Measurements from ENCODE around the gene CRB1.

The CRB1 gene

DNA sequence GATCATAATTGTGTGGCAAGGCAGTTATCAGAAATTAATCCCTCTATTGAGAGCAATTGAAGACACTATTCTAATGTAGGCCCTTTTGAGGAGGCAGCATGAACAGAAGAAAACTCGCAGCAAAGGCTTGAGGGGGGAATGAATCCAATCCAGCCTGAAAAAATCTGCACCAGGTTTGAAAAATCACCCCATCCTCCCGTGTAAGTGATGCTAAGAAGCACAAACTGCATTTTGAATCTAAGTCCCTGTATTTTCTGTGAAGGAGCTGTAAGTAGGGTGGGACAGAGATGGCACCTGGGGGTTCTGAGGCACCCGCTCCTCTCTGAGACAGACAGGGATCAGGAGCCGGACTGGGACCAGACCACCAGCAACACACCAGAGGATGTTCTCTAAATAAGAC, at the start of gene CRB1:
Gene CRB1, plus strand, starts transcription at position 241 of the 400 bp plus-strand sequence. CDS start 161 bp downstream, outside the sequence.
- H3K79me2 ChIP-seq (ENCODE audit: insufficient read depth, low read length), result no peaks in the 10 kb centered on the region
- H3K27ac ChIP-seq (ENCODE audit: low read length), result no peak within 1 kb of the TSS
- H4K20me1 ChIP-seq (ENCODE audit: insufficient read depth, low read length), result no peaks in the 10 kb centered on the region
- H3K9ac ChIP-seq (ENCODE audit: low read depth, low read length), result no peak within 1 kb of the TSS
- no peak within 1 kb of the TSS for H3K4me3 ChIP-seq (ENCODE audit: low read depth in 1 of 2, low read length in 2 of 2)
- TF ChIP-seq EZH2 (IDR thresholded peaks at IDR 0.05; ENCODE audit: borderline replicate concordance, low read depth, low read length, severe bottlenecking), result no peak
- TF ChIP-seq, protein P1, sequence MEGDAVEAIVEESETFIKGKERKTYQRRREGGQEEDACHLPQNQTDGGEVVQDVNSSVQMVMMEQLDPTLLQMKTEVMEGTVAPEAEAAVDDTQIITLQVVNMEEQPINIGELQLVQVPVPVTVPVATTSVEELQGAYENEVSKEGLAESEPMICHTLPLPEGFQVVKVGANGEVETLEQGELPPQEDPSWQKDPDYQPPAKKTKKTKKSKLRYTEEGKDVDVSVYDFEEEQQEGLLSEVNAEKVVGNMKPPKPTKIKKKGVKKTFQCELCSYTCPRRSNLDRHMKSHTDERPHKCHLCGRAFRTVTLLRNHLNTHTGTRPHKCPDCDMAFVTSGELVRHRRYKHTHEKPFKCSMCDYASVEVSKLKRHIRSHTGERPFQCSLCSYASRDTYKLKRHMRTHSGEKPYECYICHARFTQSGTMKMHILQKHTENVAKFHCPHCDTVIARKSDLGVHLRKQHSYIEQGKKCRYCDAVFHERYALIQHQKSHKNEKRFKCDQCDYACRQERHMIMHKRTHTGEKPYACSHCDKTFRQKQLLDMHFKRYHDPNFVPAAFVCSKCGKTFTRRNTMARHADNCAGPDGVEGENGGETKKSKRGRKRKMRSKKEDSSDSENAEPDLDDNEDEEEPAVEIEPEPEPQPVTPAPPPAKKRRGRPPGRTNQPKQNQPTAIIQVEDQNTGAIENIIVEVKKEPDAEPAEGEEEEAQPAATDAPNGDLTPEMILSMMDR (IDR thresholded peaks at IDR 0.05; ENCODE audit: borderline replicate concordance, extremely low read depth, low read length, poor library complexity, severe bottlenecking), result no peak
- no peak within 1 kb of the TSS for H2AFZ ChIP-seq (ENCODE audit: low read depth, low read length)
- no peak for ATAC-seq (ENCODE audit: insufficient read depth, low read depth)
- no peaks in the 10 kb centered on the region for H3K27me3 ChIP-seq (ENCODE audit: insufficient read depth, low read length, poor library complexity)
- H3K4me1 ChIP-seq (ENCODE audit: insufficient read depth, low read length), result no peaks in the 10 kb centered on the region
- H3K9me3 ChIP-seq (ENCODE audit: insufficient read depth, low read length, severe bottlenecking), result no peaks in the 10 kb centered on the region
- DNase-seq, result no peak
- no peaks in the 10 kb centered on the region for H3K36me3 ChIP-seq (ENCODE audit: insufficient read depth, low read length)
- H3K4me2 ChIP-seq (ENCODE audit: insufficient read depth, low read length), result no peak within 1 kb of the TSS

DNA sequence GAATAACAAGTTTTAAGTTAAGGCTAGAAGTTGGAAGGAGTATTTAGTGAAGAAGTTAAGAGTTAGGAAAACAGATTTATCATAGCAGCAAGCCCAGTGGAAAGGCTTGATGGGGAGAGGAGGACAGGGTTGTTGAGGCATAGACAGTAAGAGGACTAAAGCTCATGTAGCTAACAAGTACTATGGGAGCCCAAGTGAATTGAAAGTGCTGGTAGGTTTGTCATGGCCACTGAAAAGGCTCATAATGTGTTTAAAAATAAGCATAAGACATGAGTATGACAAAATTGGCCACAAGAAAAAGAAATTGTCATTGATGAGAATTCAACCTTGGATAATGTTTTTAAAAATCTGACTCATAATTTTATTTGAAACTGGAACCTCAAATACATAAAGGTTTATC, 49.2 kb upstream of the CRB1 start:
- H4K20me1 ChIP-seq (ENCODE audit: insufficient read depth, low read length), result no peaks in the 10 kb centered on the region
- no peaks in the 10 kb centered on the region for H3K27me3 ChIP-seq (ENCODE audit: insufficient read depth, low read length, poor library complexity)
- no peaks in the 10 kb centered on the region for H3K36me3 ChIP-seq (ENCODE audit: insufficient read depth, low read length)
- no peak overlapping the region for H3K9ac ChIP-seq (ENCODE audit: low read depth, low read length)
- H2AFZ ChIP-seq (ENCODE audit: low read depth, low read length), result no peak overlapping the region
- DNase-seq (no peak), ATAC-seq (ENCODE audit: insufficient read depth, low read depth) (no peak)
- H3K79me2 ChIP-seq (ENCODE audit: insufficient read depth, low read length), result no peaks in the 10 kb centered on the region
- H3K4me1 ChIP-seq (ENCODE audit: insufficient read depth, low read length), result no peaks in the 10 kb centered on the region
- no peak overlapping the region for H3K4me2 ChIP-seq (ENCODE audit: insufficient read depth, low read length)
- H3K9me3 ChIP-seq (ENCODE audit: insufficient read depth, low read length, severe bottlenecking), result no peaks in the 10 kb centered on the region
- H3K4me3 ChIP-seq (ENCODE audit: low read depth in 1 of 2, low read length in 2 of 2), result no peak overlapping the region
- no peak for TF ChIP-seq EZH2 (IDR thresholded peaks at IDR 0.05; ENCODE audit: borderline replicate concordance, low read depth, low read length, severe bottlenecking)
- TF ChIP-seq, protein P1 (IDR thresholded peaks at IDR 0.05; ENCODE audit: borderline replicate concordance, extremely low read depth, low read length, poor library complexity, severe bottlenecking), result no peak
- no peak overlapping the region for H3K27ac ChIP-seq (ENCODE audit: low read length)

DNA sequence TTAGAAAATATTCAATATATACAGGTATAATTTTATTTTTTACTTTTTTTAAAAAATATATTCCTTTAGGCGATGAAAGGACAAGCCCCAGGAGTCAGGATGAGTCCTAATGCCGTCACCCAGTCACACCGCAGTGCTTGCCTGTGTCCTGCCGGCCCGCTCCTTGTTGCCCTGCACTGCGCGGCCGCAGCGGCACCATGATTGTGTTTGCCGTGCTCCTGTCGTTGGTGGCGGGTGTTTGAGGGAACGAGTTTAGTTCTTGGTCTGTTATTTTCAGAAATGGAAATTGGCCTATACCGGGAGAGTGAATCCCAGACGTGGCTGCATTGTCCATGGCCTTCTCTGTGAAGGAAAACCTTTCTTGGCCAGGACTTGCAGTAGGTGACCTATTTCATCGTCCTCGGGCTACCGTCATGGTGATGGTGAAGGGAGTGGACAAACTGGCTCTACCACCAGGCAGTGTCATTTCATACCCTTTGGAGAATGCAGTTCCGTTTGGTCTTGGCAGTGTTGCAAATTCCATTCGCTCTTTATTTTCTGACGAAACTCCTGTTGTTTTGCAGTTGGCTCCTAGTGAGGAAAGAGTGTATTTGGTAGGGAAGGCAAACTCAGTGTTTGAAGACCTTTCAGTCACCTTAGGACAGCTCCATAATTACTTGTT, 45.9 kb upstream of the CRB1 start:
- no peak overlapping the region for H3K9ac ChIP-seq (ENCODE audit: low read depth, low read length)
- H3K4me3 ChIP-seq (ENCODE audit: low read depth in 1 of 2, low read length in 2 of 2), result no peak overlapping the region
- no peak overlapping the region for H3K27ac ChIP-seq (ENCODE audit: low read length)
- DNase-seq, result no peak
- no peaks in the 10 kb centered on the region for H4K20me1 ChIP-seq (ENCODE audit: insufficient read depth, low read length)
- H3K27me3 ChIP-seq (ENCODE audit: insufficient read depth, low read length, poor library complexity), result no peaks in the 10 kb centered on the region
- no peaks in the 10 kb centered on the region for H3K79me2 ChIP-seq (ENCODE audit: insufficient read depth, low read length)
- no peaks in the 10 kb centered on the region for H3K4me1 ChIP-seq (ENCODE audit: insufficient read depth, low read length)
- H3K36me3 ChIP-seq (ENCODE audit: insufficient read depth, low read length), result no peaks in the 10 kb centered on the region
- no peak overlapping the region for H3K4me2 ChIP-seq (ENCODE audit: insufficient read depth, low read length)
- no peak overlapping the region for H2AFZ ChIP-seq (ENCODE audit: low read depth, low read length)
- no peak for ATAC-seq (ENCODE audit: insufficient read depth, low read depth)
- no peak for TF ChIP-seq EZH2 (IDR thresholded peaks at IDR 0.05; ENCODE audit: borderline replicate concordance, low read depth, low read length, severe bottlenecking)
- TF ChIP-seq, protein P1 (IDR thresholded peaks at IDR 0.05; ENCODE audit: borderline replicate concordance, extremely low read depth, low read length, poor library complexity, severe bottlenecking), result no peak
- no peaks in the 10 kb centered on the region for H3K9me3 ChIP-seq (ENCODE audit: insufficient read depth, low read length, severe bottlenecking)
